ENCODE data around the gene ATF7.
"Not testable (repeated sequence)": the region's sequence is repeated elsewhere in the genome, so short reads cannot be mapped to it uniquely, and the experiment has no call there.

The ATF7 gene

DNA sequence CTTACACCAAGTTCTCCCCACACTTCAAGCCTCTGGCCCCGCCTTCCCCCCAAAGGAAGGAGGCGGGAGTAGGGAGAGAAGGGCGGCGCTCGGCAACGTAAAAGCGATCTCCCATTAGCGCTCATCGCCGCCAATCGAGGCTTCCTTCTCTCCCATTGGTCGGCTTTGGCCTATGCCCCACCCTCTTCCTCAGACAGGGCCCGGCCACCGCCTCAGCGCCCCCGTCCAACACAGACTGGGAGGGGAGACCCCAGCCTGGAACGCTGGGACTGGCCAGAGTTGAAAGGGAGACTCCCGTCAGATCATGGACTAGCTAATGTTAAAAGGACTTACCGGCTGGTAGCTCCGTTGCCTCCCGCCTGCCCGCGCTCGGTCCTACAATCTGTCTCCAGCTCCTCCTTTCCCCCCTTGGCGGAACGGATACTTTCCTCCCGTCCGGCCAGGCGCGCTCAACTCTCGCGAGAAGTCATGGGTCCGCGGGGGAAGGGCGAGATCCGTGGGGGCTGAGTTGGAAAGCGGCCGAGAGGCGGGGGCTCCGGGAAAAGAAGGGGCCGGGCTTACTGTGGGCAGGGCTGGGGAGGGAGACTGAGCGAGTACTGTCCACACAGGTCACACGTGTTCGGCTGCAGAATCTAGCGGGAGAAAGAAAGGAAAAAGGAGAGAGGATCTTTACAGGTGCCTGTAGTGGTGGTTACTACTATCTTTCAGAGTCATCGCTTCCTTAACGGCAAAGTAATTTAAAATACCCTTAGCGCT, at the start of gene ATF7:
Gene ATF7, minus strand, starts transcription at position 437 of the 756 bp plus-strand sequence. CDS start 25,382 bp downstream, outside the sequence.
- DNase-seq, result peak; percentile 97

DNA sequence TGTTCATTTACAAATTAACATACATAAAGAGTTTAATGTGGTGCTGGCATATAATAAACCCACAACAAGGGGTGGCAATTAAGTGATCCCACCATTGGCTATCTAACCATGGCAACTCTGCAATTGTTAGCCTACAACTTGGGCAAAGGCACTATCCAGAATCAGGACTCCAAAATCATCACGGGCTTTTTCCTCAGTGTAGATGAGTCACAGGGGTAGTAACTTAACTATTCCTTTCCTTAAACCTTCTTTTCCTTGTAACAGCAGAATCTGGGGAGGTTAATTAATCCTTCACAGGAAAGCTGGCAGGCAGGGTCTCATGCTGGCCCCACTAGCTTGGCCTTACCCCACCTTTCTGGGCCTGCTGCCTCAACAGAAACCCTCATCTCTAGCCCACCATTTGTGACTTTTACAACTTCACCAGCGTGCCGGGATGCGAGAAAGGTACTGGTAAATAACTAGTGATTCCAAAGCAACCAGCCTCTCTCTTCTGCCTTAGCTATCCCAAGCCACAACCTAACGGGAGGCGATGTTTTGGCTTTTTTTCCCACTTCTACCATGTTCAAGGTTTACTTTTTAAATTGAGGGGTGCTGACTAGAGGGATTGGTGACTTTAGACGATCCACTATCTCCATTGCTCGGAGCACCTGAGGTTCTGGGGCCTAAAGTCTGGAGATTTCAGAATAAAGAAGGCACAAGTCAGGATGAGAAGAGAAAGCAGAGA, 49.0 kb upstream of the ATF7 start:
- DNase-seq, result no peak

- no peak for DNase-seq
Measured at GRCh38 chr12:53670971-53671370, 44.8 kb upstream of the ATF7 start.

GRCh38 chr12:53670308-53670707, 44.1 kb upstream of the ATF7 start:
- no peak for DNase-seq

DNA sequence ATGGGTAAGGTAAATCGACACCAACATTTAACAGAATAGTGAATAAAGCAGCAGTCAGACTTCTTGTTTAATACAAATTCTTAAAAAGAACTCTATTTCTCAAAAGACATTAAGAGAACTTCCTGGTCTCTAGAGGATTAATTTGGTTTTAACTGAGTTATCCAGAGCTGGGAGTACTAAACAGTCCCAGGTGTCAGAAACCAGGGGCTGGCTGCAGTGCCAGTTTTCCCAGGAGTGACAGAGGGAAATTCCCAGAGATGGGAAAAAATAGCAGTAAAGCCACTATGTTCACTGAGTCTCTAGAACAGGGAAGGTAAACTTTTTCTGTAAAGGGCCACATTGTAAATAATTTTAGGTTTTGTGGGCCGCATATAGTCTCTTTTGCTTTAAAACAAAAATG, 40.9 kb upstream of the ATF7 start:
- DNase-seq, result no peak

DNA sequence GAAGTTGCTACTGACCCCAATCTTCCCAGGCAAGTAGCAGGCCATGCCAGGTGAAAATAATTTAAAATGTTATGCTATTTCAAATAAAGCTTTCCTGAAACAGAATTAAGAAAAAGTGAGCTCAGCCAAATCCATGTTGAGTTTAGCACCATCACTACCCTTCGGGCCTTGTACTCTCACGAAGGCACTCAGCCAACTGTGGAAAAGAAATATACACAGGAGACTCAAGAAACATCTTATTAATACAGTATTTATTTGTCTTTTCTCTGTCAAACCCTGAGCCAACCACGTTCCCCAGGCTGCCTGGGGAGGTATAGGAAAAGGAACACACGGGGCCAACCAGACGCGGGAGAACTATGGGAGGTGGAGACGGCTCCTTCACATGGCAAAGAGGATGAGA, 38.8 kb upstream of the ATF7 start:
- DNase-seq, result no peak

DNA sequence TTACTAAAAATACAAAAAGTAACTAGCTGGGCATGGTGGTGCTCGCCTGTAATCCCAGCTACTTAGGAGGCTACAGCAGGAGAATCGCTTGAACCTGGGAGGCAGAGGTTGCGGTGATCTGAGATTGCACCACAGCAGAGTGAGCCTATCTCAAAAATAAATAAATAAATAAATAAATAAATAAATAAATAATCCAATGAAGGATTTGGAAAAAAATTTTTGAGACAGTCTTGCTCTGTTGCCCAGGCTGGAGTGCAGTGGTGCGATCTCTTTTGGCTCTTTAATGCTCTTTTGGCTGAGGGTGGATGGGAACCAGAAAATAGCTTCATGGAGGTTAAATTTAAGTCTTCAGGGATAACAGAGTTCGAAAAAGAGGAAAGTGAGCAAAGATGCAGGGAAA, 38.0 kb upstream of the ATF7 start:
- DNase-seq, result no peak

DNA sequence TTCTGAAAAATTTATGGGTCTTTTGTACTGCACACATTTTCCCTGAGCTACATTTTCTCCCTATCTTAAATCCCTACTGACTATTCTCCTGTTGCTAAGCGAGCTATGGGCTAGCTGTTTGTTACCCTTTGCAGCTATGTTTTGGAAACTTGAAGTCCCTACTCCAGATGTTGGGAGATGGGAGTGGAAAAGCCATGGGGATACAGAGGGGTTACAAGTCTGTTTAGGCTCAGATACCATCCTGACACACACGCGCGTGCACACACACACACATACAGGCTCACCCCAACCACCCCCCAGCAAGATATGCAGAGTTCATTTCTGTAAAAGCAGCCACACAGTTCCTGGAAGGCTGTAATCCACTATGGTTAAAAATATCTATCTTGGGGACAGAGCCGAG, 33.9 kb upstream of the ATF7 start:
- DNase-seq, result no peak

DNA sequence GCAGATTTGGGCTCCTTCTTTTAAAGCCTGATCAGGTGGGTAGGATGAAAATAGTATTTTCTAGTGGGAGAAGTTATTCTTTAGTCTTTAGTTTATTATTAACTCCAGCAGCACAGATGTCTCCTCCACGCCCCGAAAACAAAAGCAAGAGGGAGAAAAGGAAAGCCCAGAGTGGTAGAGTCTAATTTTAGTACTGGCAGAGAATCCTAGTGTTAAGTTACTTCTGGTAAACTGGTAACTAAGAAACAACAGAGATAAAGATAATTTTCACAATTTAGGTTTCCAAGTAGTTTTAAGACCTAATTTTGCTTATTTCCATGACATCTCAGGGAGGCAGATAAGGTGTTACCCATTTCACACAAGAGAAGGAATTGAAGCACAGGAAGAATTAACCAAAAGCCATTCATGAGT, 33.4 kb upstream of the ATF7 start:
- DNase-seq, result no peak

GRCh38 chr12:53659011-53659551, 32.9 kb upstream of the ATF7 start:
- no peak for DNase-seq

GRCh38 chr12:53657041-53657440, 30.9 kb upstream of the ATF7 start:
- DNase-seq, result no peak

GRCh38 chr12:53653595-53653994, 27.4 kb upstream of the ATF7 start:
- DNase-seq, result no peak

GRCh38 chr12:53652366-53652765, 26.2 kb upstream of the ATF7 start:
- no peak for DNase-seq

DNA sequence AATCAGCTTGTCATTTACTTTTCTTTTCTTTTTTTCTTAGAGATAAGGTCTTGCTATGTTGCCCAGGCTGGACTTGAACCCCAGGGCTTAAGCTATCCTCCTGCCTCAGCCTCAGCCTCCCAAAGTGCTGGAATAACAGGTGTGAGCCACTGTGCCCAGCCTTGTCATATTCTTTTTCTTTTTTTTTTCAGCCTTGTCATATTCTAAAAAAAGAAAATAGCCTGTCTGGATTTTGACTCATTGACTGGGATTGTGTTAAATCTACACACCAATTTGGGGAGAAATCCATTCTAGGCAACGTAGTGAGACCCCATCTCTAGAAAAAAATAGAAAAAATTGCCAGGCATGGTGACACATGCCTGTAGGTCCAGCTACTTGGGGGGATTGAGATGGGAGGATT, 25.6 kb upstream of the ATF7 start:
- DNase-seq, result no peak

DNA sequence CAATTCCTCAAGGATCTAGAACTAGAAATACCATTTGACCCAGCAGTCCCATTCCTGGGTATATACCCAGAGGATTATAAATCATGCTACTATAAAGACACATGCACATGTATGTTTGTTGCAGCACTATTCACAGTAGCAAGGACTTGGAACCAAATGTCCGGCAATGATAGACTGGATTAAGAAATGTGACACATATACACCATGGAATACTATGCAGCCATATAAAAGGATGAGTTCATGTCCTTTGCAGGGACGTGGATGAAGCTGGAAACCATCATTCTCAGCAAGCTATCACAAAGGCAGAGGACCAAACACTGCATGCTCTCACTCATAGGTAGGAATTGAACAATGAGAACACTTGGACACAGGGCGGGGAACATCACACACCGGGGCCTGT, 20.1 kb upstream of the ATF7 start:
- not testable (repeated sequence) for DNase-seq

DNA sequence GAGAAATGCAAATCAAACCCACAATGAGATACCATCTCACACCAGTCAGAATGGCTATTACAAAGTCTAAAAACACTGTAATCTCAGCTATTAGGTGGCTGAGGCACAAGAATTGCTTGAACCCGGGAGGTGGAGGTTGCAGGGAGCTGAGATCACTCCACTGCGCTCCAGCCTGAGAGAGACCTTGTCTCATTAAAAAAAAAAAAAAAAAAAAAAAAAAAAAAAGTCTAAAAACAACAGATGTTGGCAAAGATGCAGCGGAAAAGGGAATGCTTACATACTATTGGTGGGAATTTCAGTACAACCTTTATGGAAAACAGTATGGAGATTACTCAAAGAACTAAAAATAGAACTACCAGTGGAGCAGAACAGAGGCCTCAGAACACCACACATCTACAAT, 19.0 kb upstream of the ATF7 start:
- peak; percentile 20 for DNase-seq

DNA sequence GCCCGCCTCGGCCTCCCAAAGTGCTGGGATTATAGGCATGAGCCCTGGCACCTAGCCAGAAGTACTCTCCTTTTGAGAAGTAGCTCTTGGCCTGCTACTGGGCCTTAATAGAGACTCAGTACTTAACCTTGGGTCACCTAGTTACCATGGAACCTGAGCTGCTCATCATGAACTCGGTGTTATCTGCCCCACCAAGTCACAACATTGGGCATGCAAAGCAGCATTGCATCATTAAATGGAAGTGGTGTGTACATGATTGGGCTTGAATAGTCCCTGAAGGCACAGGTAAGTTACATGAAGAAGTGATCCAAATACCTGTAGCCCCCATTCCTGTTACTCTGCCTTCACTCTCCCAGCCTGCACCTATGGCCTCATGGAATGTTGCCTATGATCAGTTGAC, 18.0 kb upstream of the ATF7 start:
- DNase-seq, result no peak

- DNase-seq, result no peak
Measured at GRCh38 chr12:53643232-53643979, 17.2 kb upstream of the ATF7 start.

GRCh38 chr12:53638057-53638456, 11.9 kb upstream of the ATF7 start:
- DNase-seq, result no peak

DNA sequence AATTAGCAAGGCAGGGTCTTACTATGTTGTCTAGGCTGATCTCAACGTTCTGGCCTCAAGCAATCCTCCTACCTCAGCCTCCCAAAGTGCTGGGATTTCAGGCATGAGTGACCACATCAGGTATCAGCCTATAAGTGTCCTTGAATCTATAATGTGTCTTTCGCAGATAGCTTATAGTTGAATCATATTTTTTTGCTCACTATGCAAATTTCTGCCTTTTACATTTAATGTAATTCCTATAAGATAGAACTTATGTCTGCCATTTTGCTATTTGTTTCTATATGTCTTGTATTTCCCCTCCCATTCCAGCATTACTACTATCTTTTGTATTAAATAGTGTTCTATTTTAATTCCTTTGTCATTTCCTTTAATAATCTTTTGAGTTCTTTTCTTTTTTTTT, 10.5 kb upstream of the ATF7 start:
- no peak for DNase-seq

DNA sequence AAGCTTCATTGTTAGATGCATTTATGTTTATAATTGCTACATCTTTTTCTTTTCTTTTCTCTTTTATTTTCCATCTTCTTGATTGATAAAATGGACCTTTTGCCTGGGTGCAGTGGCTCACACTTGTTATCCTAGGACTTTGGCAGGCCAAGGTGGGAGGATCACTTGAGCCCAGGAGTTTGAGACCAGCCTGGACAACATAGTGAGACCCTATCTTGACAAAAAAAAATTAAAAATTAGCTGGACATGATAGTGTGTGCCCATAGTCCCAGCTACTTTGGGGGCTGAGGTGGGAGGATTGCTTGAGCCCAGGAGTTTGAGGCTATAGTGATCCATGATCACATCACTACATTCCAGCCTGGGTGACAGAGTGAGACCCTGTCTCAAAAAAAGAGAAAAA, 9.5 kb upstream of the ATF7 start:
- not testable (repeated sequence) for DNase-seq

DNA sequence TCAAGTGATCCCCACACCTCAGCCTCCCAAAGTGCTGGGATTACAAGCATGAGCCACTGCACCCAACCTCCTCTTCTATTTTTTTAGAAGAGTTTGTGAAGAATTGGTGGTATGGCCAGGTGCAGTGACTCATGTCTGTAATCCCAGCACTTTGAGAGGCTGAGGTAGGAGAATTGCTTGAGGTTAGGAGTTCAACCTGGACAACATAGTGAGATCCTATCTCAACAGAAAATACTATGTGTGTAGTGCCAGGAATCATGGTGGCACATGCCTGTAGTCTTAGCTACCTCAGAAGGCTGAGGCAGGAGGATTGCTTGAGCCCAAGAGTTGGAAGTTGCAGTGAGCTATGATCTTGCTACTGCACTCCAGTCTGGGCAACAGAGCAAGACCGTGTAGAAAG, 5.5 kb upstream of the ATF7 start:
- no peak for DNase-seq

- DNase-seq, result no peak
Measured at GRCh38 chr12:53627919-53628318, 1.7 kb upstream of the ATF7 start.
